AML-193 (cell line): ENCODE results near the gene PKP3.
"Not testable (repeated sequence)": the region's sequence is repeated elsewhere in the genome, so short reads cannot be mapped to it uniquely, and the experiment has no call there.

Source experiments
- DNase-seq, 2 experiments: peaks; one replicate each; lab custom pipeline; 2025; lab: John Stamatoyannopoulos, UW

The PKP3 gene

DNA sequence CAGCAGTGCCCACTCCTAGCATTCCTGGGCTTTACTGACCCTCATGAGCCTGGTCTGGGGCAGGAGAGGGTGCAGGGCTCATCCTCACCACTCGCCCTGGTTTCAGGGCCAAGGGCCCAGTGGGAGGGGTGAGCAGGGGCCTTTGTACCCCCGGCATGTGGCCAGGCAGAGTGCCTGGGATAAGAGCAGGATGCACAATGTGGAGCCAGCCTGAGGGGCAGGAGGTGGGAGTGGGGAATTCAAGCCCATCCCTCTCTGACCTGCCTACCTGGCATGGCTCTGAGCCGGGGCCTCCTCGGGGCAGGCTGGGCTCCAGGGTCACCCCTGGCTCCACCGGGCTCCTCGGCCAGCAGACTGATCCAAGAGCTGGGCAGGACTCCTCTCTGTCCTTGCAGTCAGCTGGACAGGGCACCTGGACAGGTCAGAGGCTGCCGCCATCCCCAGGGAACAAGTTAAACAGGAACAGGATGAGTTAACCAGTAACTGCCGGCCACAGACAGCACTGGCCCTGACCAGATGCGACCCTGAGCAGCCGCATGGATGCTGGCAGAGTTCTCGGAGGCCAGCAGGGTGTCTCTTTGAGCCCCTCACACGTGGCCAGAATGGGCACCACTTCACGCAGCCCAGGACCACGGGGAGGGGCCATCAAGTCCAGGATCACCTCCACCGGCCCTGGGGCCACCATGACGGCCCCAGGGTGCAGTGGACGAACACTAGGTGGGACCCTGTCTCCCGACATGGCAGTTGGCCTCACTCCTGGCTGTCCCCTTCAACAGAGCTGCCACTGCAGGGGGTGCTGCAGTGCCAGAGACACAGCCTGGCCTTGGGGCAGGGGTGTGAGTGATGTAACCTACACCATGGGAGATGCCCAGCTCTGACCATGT, 15.8 kb downstream of the PKP3 start:
- DNase-seq = no peak

DNA sequence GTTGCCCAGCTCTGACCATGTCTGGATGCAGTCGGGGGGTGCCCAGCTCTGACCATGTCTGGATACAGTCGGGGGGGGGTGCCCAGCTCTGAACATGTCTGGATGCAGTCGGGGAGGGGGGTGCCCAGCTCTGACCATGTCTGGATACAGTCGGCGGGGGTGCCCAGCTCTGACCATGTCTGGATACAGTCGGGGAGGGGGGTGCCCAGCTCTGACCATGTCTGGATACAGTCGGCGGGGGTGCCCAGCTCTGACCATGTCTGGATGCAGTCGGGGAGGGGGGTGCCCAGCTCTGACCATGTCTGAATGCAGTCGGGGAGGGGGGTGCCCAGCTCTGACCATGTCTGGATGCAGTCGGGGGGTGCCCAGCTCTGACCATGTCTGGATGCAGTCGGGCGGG, 16.7 kb downstream of the PKP3 start:
- DNase-seq = not testable (repeated sequence)

DNA sequence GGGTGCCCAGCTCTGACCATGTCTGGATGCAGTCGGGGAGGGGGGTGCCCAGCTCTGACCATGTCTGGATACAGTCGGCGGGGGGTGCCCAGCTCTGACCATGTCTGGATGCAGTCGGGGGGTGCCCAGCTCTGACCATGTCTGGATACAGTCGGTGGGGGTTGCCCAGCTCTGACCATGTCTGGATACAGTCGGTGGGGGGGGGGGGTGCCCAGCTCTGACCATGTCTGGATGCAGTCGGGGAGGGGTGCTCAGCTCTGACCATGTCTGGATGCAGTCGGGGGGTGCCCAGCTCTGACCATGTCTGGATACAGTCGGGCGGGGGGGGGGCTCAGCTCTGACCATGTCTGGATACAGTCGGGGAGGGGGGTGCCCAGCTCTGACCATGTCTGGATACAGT, 17.5 kb downstream of the PKP3 start:
- not testable (repeated sequence) for DNase-seq

DNA sequence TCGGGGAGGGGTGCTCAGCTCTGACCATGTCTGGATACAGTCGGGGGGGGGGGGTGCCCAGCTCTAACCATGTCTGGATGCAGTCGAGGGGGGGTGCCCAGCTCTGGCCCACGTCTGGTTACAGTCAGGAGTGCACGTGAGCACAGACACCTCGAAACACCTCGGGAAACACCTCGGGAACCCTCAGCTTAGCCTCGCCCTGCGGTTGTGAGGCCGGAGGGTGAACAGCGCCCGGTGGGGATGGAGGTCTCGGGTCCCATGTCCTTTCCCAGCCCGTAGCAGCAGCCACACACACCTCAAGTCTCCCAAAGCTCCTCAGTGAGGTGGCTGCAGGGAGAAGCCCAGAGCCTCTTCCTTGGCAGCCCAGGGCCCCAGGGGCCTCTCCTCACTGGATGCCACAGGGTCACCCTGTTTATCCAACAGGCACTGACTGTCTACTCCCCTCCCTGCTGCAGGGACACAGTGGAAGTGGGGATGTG, 18.7 kb downstream of the PKP3 start:
- no peak for DNase-seq

DNA sequence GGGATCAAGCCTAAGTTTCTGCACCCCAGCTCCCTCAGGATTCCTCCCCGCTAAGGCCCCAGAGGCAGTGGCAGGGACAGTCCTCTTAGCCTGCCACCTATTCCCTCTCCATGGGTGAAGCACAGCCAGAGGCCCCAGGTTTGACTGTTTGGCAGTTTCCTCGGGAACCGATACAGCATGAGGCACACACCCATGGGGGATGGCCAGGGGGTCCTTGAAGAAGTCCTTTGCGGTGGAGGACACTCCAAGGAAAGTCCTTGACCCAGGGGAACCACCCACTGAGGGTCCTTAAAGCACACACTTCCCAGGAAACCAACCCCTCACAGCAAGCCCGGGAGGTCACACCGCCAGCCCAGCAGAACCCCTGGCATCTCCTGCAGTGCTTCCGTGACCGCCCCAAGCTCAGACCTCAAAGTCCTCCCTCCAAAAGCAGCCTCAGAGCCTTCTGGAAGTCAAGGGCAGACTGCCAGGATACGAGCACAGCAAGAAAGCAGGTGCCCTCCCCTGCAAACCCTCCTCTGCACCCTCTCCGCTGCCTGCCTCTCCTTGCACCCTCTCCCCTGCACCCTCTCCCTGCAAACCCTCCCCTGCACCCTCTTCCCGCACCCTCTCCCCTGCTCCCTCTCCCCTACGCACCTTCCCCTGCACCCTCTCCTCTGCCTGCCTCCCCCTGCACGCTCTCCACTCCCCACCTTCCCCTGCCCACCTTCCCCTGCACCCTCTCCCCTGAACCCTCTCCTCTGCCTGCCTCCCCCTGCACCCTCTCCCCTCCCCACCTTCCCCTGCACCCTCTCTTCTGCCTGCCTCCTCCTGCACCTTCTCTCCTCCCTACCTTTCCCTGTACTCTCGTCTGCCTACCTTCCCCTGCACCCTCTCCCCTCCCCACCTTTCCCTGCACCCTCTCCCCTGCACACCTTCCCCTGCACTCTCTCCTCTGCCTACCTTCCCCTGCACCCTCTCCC, 19.4 kb downstream of the PKP3 start:
- DNase-seq = peak; percentile 3 to 39

DNA sequence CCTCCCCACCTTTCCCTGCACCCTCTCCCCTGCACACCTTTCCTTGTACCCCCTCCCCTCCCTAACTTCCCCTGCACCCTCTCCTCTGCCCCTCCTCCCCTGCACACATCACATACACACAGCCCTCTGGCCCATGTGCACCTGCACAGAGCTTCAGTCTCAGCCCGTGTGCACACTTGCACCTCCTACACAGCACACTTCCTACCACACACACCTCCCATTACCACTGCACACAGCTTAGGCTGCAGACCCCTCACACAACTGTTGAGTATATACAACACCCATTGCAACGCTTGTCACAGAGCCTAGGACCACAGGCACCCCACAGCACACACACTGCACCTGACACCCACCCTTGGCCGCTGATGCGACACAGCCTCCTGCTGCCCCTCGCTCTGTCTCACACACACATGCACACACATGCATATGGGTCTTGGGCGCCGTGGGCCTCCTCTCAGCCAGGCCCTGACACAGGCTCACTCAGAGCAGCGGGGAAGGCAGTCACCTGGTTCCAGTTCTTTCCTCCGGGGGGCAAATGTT, 20.4 kb downstream of the PKP3 start:
- DNase-seq = no peak

DNA sequence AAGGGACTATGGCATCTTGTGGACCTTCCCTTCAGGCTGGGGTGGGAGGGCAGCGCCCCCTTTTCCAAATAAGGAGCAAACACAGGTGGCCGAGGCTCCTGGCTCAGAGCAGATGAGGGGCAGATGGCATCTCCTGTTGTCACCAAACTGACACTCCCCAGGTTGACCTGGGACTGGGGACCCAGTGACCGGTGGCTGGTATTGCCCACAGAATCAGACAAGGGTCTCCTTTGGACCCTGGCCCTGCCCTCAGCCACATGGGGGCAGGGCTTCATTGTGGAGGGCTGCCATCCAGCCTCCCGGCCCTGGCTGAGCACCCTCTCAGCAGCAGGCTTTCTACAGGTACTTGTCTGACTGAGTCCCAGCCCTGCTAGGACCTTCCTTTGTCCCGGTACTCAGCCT, 21.6 kb downstream of the PKP3 start:
- no peak for DNase-seq

DNA sequence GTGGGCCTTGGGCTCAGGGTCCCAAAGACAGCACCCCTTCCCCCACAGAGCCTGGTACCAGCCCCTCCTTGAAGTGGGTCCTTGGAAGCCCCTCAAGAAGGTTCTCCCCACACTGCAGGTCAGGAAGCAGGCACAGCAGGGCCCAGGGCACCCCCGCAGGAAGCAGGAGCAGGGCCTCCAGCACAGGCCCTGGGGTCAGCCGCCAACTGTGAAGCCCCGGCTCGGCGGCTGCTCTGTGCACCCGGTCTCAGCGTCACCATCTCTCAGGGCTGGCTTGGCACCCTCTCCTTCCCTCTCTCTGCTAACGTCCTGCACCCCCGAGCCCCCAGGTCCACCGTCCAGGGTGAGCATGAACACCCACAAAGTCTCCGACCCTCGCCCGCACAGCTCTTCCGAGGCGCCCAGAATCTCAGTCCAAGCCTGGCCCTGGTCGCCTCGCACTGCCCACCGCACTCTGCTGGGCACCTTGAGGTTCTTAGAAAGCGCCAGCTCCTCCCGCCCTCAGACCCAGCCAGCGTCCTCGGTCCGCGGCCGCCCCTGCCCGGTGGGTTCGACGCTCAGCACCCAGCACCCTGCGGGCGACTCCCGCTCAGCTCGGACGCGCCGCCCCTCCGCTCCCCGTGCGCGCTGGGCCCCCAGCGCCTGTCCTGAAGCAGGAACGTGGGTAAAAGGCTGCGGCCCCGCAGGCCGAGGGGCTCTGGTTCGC, 22.2 kb downstream of the PKP3 start:
- no peak for DNase-seq

DNA sequence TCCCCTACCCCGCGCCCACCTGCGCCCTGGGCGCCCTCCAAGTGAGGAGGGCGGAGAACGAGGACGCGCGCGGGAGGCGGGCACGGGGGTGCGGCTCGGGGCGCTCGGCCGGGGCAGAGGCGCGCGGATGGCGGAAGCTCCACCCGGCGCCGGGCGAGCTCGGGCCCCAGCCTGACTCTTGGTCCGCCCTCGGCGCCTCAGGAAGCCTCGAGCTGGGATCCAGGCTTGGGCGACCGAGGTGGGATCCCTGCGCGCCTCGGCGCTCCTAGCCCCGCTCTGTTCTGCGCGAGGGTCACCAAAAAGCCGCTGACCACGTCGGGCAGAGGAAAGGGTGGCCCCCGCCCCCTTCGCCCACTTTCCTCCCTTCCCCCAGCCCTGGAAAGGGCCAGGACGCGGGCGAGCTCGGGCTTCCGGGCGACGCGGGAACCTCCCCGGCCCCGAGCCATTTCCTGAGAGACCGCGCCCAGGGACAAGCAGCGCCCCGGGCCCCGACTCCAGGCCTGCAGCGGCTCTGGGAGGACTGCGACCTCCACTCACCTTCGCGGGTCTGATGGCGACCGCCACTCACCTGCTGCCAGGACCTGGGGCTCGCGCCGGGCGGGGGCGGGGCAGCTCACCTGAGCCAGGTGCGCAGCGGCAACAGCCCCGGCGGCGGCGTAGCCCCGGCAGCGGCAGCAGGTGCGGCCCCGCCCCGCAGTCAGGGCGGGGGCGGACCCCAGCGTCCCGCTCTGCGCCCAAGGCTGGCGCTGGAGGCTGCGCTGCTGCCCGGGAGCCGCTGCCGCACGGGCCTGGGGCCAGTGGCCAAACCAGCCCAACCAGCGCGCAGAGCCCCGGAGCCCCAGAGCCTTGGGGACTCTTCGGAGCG, 23.0 kb downstream of the PKP3 start:
- peak; percentile 45 to 52 for DNase-seq

DNA sequence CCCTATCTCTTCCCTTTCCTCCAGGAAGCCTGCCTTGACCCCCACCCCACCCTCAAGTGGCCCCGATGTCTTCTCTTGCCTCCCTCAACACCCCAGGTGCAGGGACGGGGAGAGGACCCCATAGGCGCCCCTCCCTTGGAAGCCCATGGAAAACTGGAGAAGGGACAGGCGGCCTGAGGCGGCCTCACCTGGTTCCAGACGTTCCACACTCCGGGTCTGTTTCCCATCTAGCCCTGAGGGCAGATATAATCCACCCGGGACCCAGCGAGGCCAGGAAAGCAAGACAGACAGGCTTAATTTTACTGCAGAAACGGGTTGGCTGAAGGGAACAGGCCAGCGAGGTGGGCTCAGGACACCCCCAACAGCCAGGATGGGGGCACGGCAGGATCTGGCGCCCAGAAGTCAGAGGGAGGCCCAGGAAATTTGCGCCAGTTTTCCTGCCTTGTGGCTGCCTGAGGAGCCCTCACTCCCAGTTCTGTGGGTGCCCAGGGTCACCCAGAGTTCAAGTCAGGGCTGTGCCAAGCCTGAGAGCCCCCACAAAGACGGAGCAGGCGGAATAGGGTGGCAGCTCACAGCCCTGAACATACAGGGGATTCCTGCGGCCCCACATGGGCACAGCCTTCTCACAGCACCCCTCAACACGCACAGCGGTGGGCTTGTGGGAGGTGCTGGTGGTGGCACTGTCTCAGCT, 23.8 kb downstream of the PKP3 start:
- DNase-seq = no peak

DNA sequence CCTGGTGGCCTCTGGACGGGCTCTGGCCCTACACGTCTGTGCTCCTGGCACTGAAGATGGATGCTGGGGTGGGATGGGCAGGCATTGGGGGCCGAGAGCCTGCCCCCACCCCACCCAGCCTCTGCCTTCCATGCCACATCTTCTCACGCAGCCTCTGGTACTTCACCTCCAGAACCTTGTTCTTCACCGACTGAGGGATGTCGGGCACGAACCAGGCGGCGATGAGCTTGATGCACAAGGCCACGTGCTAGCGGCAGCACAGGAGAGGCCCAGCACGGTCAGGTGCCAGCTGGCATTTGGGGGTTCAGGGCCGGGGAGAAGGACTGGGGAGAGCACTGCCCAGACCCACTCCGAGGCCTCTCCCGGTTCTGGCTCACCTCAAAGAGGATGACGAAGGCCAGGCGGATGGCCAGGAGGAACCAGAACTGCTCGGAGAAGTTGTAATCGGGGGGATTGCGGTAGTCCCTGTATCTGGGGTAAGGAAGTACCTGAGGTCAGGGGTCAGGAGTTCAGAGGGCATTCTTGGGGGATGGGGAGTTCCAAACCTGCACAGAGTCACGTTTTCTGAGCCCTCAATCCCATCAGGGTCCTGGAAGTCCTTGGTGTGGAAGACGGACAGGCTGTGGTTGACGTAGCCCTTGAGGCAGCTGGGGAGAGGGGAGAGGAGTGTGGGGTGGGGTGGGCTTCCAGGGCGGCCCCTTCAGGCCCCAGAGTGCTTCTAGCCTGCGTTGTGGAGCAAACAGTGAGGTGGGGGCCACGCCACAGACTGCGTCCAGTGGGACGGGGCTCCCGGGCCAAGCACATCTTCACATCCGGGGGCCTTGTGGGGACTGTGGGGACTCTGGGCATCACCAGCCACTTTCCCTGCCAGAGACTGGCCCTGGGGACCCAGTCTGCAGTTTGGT, 24.6 kb downstream of the PKP3 start:
- DNase-seq = no peak

DNA sequence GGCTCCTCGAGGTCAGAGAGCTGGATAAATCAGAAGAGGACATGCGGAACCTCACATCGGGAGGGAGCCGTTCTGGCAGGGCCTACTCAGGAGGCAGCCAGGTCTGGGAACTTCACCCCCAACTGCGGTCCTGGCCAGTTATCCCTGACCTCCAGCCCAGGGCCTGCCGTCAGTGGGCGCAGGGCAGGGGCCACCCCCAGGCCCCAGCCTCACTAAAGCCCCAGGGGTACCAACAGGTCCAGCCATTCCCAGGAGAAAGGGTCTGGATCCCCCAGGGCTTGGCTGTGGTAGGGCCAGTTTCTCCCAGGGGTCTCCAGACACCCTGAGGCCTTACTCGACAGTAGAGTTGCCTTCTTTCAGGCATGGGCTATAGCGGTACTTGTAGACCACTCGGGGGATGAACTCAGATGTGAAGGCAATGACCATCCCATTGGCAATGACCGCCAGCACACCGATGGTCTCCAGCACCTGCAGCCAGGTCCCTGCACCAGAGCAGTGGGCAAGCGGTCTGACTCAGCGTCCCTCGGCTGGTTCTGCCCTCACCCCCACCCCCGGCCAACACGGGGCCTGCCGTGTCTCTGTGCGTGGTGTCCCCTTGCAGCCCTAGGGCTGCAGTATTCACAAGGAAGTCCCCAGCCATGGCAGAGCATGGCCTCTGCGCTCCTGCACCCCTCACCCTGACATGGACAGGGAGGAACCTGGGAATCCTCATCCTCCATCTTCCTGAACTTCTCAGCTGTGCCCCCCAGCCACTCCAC, 25.4 kb downstream of the PKP3 start:
- no peak for DNase-seq

DNA sequence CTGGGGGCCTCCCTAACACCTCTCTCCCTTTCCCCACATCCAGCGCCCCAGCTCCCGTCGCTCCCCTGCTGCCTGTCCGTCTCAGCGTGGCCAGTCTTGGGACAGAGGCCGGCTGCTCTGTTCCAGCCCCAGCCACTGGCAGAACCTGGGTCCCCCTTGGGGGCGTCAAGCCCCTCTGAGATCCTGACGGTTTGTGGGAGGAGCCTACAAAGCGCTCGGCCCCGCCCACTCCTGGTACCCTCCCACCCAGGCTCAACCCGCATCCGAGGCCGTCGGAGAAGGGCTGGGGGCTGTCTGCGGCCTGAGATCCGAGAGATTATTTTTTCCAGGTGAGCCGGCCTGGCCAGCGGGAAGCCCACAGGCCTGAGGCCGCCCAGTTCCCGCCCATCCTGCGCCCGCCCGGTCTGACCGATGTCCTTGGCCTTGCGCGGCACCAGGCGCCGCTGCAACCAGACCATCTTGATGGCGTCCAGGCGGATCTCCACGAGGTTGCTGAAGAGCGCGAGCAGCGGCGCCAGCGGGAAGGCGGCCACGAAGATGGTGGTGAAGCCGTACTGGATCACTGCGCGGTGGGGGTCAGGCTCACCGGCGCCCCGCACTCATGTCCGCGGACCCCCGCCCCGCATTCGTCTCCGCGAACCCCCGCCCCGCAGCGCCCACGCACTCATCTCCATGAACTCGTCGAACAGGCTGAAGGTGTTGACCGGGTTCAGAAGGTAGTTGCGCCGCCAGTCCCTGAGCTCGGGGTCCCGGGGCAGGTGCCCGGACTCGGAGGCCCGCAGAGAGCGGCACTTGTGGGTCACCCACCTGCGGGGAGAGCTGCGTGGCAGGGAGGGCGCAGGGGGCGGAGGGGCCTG, 26.3 kb downstream of the PKP3 start:
- no peak for DNase-seq

DNA sequence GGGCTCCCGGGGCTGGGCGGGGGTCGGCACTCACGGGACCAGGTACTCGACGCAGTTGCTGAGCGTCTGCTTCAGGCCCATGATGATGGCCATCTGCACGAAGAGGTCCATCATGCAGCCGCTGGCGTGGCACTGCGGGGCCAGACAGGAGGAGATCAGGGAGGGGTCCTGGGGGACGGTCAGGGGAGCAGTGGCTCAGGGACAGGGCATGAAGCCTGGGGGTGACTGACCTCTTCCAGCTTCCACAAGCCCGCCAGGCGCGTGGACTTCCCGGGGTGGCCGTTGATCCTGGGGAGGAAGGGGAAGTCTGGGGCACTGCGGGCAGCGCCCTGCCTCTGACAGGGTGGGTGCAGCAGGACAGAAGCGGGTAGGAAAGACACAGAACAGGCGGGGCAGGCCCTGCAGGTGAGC, 26.9 kb downstream of the PKP3 start:
- no peak for DNase-seq

DNA sequence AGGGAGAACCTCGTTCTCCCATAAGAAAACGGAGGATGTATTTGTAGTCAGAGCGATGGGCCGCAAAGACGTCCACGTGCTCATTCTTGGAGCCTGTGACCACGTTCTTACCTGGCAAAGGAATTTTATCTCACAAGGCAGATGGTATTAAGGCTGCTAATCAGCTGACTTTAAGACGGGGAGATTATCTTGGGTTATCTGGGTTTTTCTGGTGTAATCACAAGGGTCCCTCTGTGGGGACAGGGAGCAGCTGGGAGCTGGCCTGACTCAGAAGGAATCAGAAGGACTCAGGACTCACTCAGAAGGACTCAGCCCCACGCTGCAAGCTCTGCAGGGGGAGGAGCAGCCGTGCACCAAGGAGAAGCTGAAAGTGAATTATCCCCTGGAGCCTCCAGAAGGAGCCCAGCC, 28.2 kb downstream of the PKP3 start:
- DNase-seq = no peak

DNA sequence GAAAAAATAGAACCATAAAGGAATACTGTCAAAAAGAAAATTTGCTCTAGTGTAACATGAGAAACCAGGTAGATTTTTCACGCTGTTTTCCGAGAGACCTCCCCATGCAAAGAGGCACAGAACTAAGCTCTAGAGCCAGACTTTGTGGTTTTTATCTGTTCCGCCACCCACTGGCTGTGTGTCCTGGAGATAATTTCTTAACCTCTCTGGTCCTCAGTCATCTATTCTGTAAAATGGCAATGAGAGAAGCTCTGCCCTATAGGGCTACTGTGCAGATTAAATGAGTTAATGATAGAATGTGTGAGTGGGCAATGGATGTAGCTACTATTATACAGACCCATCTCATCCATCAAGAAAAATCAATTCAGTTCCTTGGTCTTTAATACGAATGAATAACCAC, 30.2 kb downstream of the PKP3 start:
- DNase-seq = no peak

DNA sequence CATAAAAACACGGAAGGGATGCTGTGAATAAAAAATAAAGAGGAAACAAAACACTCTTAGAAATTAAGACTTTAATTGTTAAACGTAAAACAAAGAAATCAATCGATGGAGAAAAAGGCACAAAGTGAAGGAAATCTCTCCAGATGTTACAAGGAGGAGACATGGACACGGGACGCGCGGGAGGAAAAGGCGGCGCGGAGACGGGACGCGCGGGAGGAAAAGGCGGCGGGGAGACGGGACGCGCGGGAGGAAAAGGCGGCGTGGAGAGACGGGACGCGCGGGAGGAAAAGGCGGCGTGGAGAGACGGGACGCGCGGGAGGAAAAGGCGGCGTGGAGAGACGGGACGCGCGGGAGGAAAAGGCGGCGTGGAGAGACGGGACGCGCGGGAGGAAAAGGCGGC, 30.8 kb downstream of the PKP3 start:
- DNase-seq = not testable (repeated sequence)
